Activated CD4-positive, alpha-beta memory T cell treated with anti-CD3 and anti-CD28 coated beads for 36 hours (primary cell): ENCODE data around the gene OXNAD1. TPM values are rescaled to one million over a fixed set of nuclear protein-coding genes. Genes with fewer than 3 reads are reported as not detected.

ENCODE experiments used
- CTCF ChIA-PET: fragments of 350-600 bp; sonication (Branson Sonifier 250); formaldehyde crosslinking; loops from one replicate; lab custom pipeline; 2021; ENCODE audit warnings: antibody characterized with exemption, inconsistent platforms; lab: Charles Lee
- POLR2A ChIA-PET: fragments of 350-600 bp; sonication (Branson Sonifier 250); formaldehyde crosslinking; loops from one replicate; lab custom pipeline; 2021; ENCODE audit warnings: antibody characterized with exemption; lab: Charles Lee
- DNase-seq: peaks from one replicate; pipeline ENCODE4 v3.0.0-alpha.2; 2020
- H3K27ac Mint-ChIP-seq: one replicate; pipeline ENCODE4 v1.8.0; 2021; ENCODE audit warnings: mixed read lengths
- H3K27me3 Mint-ChIP-seq: one replicate; pipeline ENCODE4 v1.8.0; 2021; ENCODE audit warnings: mixed read lengths
- H3K36me3 Mint-ChIP-seq: one replicate; pipeline ENCODE4 v1.8.0; 2021; ENCODE audit warnings: mixed read lengths
- H3K4me1 Mint-ChIP-seq: one replicate; pipeline ENCODE4 v1.8.0; 2021; ENCODE audit warnings: low read depth, mixed read lengths
- H3K4me3 Mint-ChIP-seq: one replicate; pipeline ENCODE4 v1.8.0; 2021; ENCODE audit warnings: mild to moderate bottlenecking, mixed read lengths
- H3K9me3 Mint-ChIP-seq: one replicate; pipeline ENCODE4 v1.8.0; 2021; ENCODE audit warnings: mixed read lengths
- intact Hi-C: fragments of 100-400 bp; cut with micrococcal nuclease; formaldehyde crosslinking; loops from one replicate; pipeline ENCODE4 v1.15.1; 2023
- total RNA-seq, 2 experiments: library from RNA; stranded (reverse); gene quantifications; one replicate each; pipeline ENCODE4 v1.2.3, GENCODE V29; 2021

OXNAD1 gene
- total RNA-seq, 2 experiments from 2014 or later = 23.5 to 24.0 TPM

GRCh38 chr3:16249336-16249735 lies 15.7 kb upstream of the OXNAD1 start:
- no peak overlapping the region for H3K4me3 Mint-ChIP-seq
- H3K4me1 Mint-ChIP-seq = peaks cover 11% of the 10 kb centered on the region
- H3K27me3 Mint-ChIP-seq = no peaks in the 10 kb centered on the region
- H3K36me3 Mint-ChIP-seq = no peaks in the 10 kb centered on the region
- DNase-seq = peak; percentile 45
- POLR2A ChIA-PET = no interaction called here
- H3K9me3 Mint-ChIP-seq = no peaks in the 10 kb centered on the region
- intact Hi-C loops = loop anchor here (5.0 to 10.0 kb wide), 3 partner anchors 37 to 1045 kb away; partner anchors contain the start of gene CAPN7
- no peak overlapping the region for H3K27ac Mint-ChIP-seq
- CTCF ChIA-PET = interaction anchor here (0.6 to 2.5 kb wide), 2 partner anchors 71 to 196 kb away, joined by 4 to 13 read pairs; no protein-coding TSS in a partner anchor

- H3K4me3 Mint-ChIP-seq = no peak overlapping the region
- H3K27ac Mint-ChIP-seq = no peak overlapping the region
- H3K36me3 Mint-ChIP-seq = no peaks in the 10 kb centered on the region
- intact Hi-C loops = loop anchor here (5.0 to 10.0 kb wide), 3 partner anchors 38 to 1045 kb away; partner anchors contain the start of gene CAPN7
- DNase-seq = no peak
- H3K4me1 Mint-ChIP-seq = peaks cover 16% of the 10 kb centered on the region
- POLR2A ChIA-PET = no interaction called here
- no peaks in the 10 kb centered on the region for H3K9me3 Mint-ChIP-seq
- CTCF ChIA-PET = interaction anchor here (2.3 kb wide), 1 partner anchor 202 kb away, joined by 6 read pairs; no protein-coding TSS in a partner anchor
- H3K27me3 Mint-ChIP-seq = no peaks in the 10 kb centered on the region
Observed at GRCh38 chr3:16249886-16250285, 15.1 kb upstream of the OXNAD1 start.

- Mint-ChIP-seq H3K9me3 (no peaks in the 10 kb centered on the region), H3K4me3 (no peak overlapping the region), H3K27me3 (no peaks in the 10 kb centered on the region), H3K4me1 (peaks cover 23% of the 10 kb centered on the region), H3K36me3 (no peaks in the 10 kb centered on the region), H3K27ac (no peak overlapping the region)
- ChIA-PET CTCF (interaction anchor here (2.0 to 2.3 kb wide), 3 partner anchors 73 to 204 kb away, joined by 6 read pairs; no protein-coding TSS in a partner anchor), POLR2A (no interaction called here)
- no peak for DNase-seq
- intact Hi-C loops = no loop called here
Observed at GRCh38 chr3:16251316-16252085, 13.5 kb upstream of the OXNAD1 start.

GRCh38 chr3:16252243-16252978 lies 12.6 kb upstream of the OXNAD1 start:
- H3K27me3 Mint-ChIP-seq = no peaks in the 10 kb centered on the region
- DNase-seq = no peak
- POLR2A ChIA-PET = no interaction called here
- H3K36me3 Mint-ChIP-seq = no peaks in the 10 kb centered on the region
- intact Hi-C loops = no loop called here
- H3K4me3 Mint-ChIP-seq = no peak overlapping the region
- CTCF ChIA-PET = interaction anchor here (0.6 to 2.3 kb wide), 5 partner anchors 9 to 205 kb away, joined by 3 to 6 read pairs (median 6); no protein-coding TSS in a partner anchor
- H3K9me3 Mint-ChIP-seq = no peaks in the 10 kb centered on the region
- H3K27ac Mint-ChIP-seq = no peak overlapping the region
- peaks cover 16% of the 10 kb centered on the region for H3K4me1 Mint-ChIP-seq

- Mint-ChIP-seq H3K36me3 (no peaks in the 10 kb centered on the region), H3K9me3 (no peaks in the 10 kb centered on the region), H3K4me3 (no peak overlapping the region), H3K27ac (no peak overlapping the region), H3K27me3 (no peaks in the 10 kb centered on the region), H3K4me1 (peaks cover 14% of the 10 kb centered on the region)
- intact Hi-C loops = no loop called here
- ChIA-PET CTCF (interaction anchor here (1.0 kb wide), 1 partner anchor 72 kb away, joined by 3 read pairs; no protein-coding TSS in a partner anchor), POLR2A (no interaction called here)
- DNase-seq = no peak
Observed at GRCh38 chr3:16252988-16253387, 12.0 kb upstream of the OXNAD1 start.

- no peak for DNase-seq
- H3K27me3 Mint-ChIP-seq = no peaks in the 10 kb centered on the region
- intact Hi-C loops = no loop called here
- no peak overlapping the region for H3K27ac Mint-ChIP-seq
- H3K4me1 Mint-ChIP-seq = peaks cover 14% of the 10 kb centered on the region
- H3K4me3 Mint-ChIP-seq = no peak overlapping the region
- ChIA-PET POLR2A (no interaction called here), CTCF (interaction anchor here (1.4 kb wide), 1 partner anchor 14 kb away, joined by 3 read pairs; no protein-coding TSS in a partner anchor)
- no peaks in the 10 kb centered on the region for H3K36me3 Mint-ChIP-seq
- no peaks in the 10 kb centered on the region for H3K9me3 Mint-ChIP-seq
Observed at GRCh38 chr3:16253601-16254000, 11.4 kb upstream of the OXNAD1 start.

DNA sequence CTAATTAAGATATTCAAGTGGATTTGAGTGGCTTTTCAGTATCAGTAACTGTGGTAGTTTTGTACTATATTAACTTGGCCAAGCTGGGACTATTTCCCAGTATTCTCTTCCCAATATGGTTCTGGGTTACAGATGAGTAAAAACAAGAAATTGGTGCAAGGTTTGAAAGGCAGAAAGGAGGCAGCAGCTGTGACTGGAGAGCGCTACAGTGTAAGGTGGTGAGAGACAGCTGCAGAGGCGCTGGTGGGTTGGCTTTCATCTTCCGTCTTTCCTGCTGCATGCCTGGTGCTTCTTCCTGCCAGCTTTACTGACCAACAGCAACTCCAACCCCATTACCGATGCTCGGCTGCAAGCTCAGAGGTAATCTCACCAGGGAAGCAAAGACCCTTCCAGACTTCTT lies 10.1 kb upstream of the OXNAD1 start:
- peaks cover 14% of the 10 kb centered on the region for H3K4me1 Mint-ChIP-seq
- peaks cover 5% of the 10 kb centered on the region for H3K36me3 Mint-ChIP-seq
- no peak for DNase-seq
- no peak overlapping the region for H3K27ac Mint-ChIP-seq
- intact Hi-C loops = no loop called here
- H3K4me3 Mint-ChIP-seq = peak overlapping the region; percentile 4
- CTCF ChIA-PET = interaction anchor here (1.4 kb wide), 1 partner anchor 12 kb away, joined by 3 read pairs; no protein-coding TSS in a partner anchor
- H3K27me3 Mint-ChIP-seq = no peaks in the 10 kb centered on the region
- no peaks in the 10 kb centered on the region for H3K9me3 Mint-ChIP-seq
- POLR2A ChIA-PET = interaction anchor here (1.0 to 1.2 kb wide), 2 partner anchors 9 to 46 kb away, joined by 3 to 4 read pairs; no protein-coding TSS in a partner anchor

- H3K9me3 Mint-ChIP-seq = no peaks in the 10 kb centered on the region
- ChIA-PET CTCF (no interaction called here), POLR2A (interaction anchor here (1.0 to 1.2 kb wide), 2 partner anchors 9 to 46 kb away, joined by 3 to 4 read pairs; no protein-coding TSS in a partner anchor)
- H3K4me3 Mint-ChIP-seq = peak overlapping the region; percentile 4
- intact Hi-C loops = no loop called here
- no peaks in the 10 kb centered on the region for H3K27me3 Mint-ChIP-seq
- H3K36me3 Mint-ChIP-seq = peaks cover 7% of the 10 kb centered on the region
- H3K4me1 Mint-ChIP-seq = peaks cover 14% of the 10 kb centered on the region
- no peak for DNase-seq
- no peak overlapping the region for H3K27ac Mint-ChIP-seq
Observed at GRCh38 chr3:16255326-16255725, 9.7 kb upstream of the OXNAD1 start.

DNA sequence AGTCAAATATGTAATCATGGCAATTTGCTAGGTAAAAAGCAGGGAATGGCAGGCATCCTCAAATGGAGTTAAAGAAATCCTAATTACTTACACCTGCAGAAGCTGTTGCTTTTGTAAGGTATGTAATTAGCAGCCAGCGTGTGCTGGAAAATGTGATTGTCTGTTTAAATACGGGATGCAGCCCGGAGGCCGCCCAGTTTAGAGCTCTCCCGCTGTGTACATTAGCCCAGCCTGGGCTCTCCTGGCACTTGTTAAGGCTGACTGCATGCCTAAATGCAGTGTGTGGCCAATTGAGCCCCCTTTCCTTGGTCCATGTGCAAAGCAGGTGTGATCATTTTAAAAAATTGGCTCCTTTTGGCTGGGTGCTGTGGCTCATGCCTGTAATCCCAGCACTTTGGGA lies 9.3 kb upstream of the OXNAD1 start:
- Mint-ChIP-seq H3K4me1 (peaks cover 14% of the 10 kb centered on the region), H3K36me3 (peaks cover 7% of the 10 kb centered on the region), H3K27me3 (no peaks in the 10 kb centered on the region), H3K27ac (no peak overlapping the region), H3K4me3 (no peak overlapping the region), H3K9me3 (no peaks in the 10 kb centered on the region)
- DNase-seq = no peak
- CTCF ChIA-PET = no interaction called here
- intact Hi-C loops = no loop called here
- POLR2A ChIA-PET = interaction anchor here (1.2 kb wide), 1 partner anchor 45 kb away, joined by 4 read pairs; no protein-coding TSS in a partner anchor

- H3K9me3 Mint-ChIP-seq = no peaks in the 10 kb centered on the region
- ChIA-PET CTCF (interaction anchor here (1.2 kb wide), 1 partner anchor 62 kb away, joined by 4 read pairs; no protein-coding TSS in a partner anchor), POLR2A (no interaction called here)
- intact Hi-C loops = no loop called here
- no peak overlapping the region for H3K27ac Mint-ChIP-seq
- no peak overlapping the region for H3K4me3 Mint-ChIP-seq
- peaks cover 7% of the 10 kb centered on the region for H3K36me3 Mint-ChIP-seq
- H3K27me3 Mint-ChIP-seq = no peaks in the 10 kb centered on the region
- peaks cover 16% of the 10 kb centered on the region for H3K4me1 Mint-ChIP-seq
- no peak for DNase-seq
Observed at GRCh38 chr3:16257309-16257708, 7.7 kb upstream of the OXNAD1 start.

- intact Hi-C loops = no loop called here
- Mint-ChIP-seq H3K36me3 (peaks cover 7% of the 10 kb centered on the region), H3K27me3 (no peaks in the 10 kb centered on the region), H3K4me1 (peaks cover 16% of the 10 kb centered on the region), H3K4me3 (no peak overlapping the region), H3K9me3 (no peaks in the 10 kb centered on the region), H3K27ac (no peak overlapping the region)
- POLR2A ChIA-PET = no interaction called here
- DNase-seq = no peak
- CTCF ChIA-PET = interaction anchor here (1.2 to 1.5 kb wide), 2 partner anchors 11 to 61 kb away, joined by 4 to 6 read pairs; no protein-coding TSS in a partner anchor
Observed at GRCh38 chr3:16258177-16258576, 6.8 kb upstream of the OXNAD1 start.
